HT-29 (cell line): Measurements from ENCODE around the gene MTA3. TPM values are rescaled to one million over a fixed set of nuclear protein-coding genes. Genes with fewer than 3 reads are reported as not detected.
A peak's percentile ranks its signal among the peaks of the same experiment; 100 is the strongest.
"Not testable (repeated sequence)": the region's sequence is repeated elsewhere in the genome, so short reads cannot be mapped to it uniquely, and the experiment has no call there.

ENCODE experiments used
- DNase-seq: peaks from one replicate; pipeline ENCODE4 v3.0.0-alpha.2; 2015; ENCODE audit warnings: low spot score
- total RNA-seq: library from RNA; depleted of rRNA; stranded (reverse); fragments of >200 nt; shearing (Covaris generic); gene quantifications from 2 replicates; pipeline ENCODE4 v1.2.3, GENCODE V29; 2014

The MTA3 gene
- total RNA-seq, 1 experiment from 2014 or later, result 18.4 TPM

DNA sequence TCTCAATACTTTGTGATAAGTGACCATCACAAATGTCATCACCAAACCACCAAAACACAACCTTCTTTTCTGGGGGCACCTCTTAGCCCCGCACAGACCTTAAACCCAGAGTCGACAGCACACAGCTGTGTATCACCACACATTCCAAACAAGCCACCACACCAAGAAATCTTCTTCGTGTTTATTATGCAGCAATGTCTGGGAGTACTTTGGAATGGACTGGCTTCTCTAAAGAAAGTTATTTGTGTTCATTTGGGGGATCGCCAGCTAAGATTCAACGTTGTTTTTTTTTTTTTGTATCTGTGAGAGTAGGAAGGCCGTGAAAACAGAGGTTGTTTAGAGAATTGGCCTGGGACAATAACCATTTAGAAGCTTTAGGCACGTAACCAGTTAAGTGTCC lies 1.1 kb upstream of the MTA3 start:
- DNase-seq, result no peak

DNA sequence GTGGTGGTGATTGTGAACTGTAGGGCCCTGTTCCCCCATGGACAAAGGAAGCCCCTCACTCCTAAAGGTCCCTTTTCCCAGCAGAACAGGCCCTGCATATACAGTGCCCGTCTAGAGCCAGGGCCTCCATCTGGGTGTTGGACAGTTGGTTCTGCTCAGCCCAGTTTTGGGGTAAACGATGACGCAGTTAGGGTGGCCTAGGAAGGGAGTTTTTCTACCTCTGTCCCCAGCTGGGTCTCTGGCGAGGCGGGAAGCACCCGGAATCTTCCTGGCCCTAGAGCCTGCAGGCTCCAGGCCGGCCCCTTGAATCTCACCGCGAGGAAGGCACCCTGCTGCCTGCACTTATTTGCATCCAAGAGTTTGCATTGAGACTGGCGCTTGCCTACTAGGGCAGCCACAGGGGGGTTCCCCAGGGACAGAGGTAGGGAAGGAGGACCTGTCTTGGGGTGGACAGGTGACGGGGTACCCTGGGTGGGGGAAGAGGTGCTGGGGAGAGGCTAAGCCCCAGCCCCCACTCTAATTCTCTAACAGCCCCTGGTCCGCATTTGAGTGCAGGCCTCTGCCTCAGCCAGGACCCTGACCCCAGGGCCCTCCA lies 529 bp upstream of the MTA3 start:
- DNase-seq, result no peak

- DNase-seq, result peak; percentile 57
Observed at GRCh38 chr2:42569116-42569711, 782 bp downstream of the MTA3 start.

DNA sequence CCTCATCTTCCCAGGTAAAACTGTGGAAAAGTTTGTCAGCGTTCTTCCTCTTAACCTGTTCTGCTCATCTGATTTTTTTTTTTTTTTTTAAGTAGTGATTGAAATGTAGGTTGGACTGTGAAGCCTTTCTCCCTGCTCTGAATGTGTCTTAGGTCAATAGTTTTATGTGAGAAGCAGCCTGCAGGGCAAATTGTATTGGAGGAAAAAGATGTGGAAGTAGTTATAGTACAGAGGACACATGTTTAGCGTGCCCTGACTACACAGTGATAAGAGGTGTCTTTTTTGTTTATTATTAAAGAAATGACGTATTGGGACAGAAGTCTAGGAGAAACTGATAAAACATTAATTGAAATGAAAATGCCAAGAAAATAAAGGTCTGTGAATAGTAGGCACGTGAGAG lies 1.5 kb downstream of the MTA3 start:
- peak; percentile 39 for DNase-seq

- no peak for DNase-seq
Observed at GRCh38 chr2:42572297-42573081, 4.1 kb downstream of the MTA3 start.

DNA sequence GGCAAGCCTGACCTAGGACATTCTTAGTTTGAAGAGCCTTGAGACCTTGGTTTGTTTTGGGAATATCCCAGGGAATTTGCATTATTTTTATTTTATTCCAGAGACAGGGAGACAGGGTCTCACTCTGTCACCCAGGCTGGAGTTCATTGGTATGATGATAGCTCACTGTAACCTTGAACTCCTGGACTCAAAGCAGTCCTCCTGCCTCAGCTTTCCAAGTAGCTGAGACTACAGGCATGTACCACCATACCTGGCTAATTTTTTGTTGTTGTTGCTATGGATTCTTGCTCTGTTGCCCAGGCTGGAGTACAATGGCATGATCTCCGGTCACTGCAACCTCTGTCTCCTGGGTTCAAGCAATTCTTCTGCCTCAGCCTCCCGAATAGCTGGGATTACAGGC lies 4.8 kb downstream of the MTA3 start:
- DNase-seq, result no peak

- DNase-seq, result no peak
Observed at GRCh38 chr2:42575458-42576064, 7.1 kb downstream of the MTA3 start.

GRCh38 chr2:42578621-42579020 lies 10.2 kb downstream of the MTA3 start:
- no peak for DNase-seq

DNA sequence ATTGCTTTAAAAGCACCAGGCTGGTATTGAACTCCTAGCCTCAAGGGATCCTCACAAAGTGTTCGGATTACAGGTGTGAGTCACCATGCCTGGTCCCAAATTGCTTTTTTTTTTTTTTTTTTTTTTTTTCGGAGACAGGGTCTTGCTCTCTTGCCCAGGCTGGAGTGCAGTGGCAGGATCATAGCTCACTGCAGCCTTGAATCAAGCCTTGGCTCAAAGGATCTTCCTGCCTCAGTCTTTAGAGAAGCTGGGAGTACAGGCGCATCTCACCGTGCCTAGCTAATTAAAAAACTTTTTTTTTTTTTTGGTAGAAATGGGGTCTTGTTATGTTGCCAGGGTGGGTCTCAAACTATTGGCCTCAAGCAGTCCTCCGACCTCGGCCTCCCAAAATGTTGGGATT lies 12.8 kb downstream of the MTA3 start:
- no peak for DNase-seq

- not testable (repeated sequence) for DNase-seq
Observed at GRCh38 chr2:42584628-42585027, 16.2 kb downstream of the MTA3 start.

DNA sequence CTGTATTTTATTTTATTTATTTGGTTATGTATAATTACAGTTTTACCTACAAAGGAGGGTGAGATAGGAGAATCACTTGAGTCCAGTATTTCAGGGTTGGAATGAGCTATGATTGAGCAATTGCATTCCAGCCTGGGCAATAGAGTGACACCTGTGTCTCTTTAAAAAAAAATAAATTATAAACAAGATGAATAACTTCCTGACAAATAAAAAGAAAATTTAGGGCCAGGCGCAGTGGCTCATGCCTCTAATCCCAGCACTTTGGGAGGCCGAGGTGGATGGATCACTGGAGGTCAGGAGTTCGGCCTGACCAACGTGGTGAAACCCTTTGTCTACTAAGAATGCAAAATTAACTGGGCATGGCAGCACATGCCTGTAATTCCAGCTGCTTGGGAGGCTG lies 17.3 kb downstream of the MTA3 start:
- no peak for DNase-seq

DNA sequence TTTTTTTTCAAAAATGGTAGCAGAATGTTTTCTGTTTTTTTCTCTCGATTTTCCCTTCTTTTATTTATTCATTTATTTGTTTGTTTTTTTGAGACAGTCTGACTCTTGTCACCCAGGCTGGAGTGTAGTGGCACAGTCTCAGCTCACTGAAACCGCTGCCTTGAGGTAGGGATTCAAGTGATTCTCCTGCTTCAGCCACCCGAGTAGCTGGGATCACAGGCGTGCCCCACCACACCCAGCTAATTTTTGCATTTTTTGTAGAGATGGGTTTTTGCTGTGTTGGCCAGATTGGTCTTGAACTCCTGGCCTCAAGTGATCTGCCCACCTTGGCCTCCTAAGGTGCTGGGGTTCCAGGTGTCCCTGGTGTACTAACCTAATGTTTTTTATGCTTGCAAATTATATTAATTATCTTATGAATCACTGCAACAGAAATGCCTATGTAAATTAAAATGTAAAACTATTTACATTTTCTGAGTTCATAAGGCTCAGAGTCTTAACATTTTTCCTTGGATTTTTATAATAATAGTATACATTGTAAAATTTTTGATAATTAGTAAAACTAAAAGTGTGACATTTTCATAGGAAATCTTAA lies 19.2 kb downstream of the MTA3 start:
- DNase-seq, result no peak

DNA sequence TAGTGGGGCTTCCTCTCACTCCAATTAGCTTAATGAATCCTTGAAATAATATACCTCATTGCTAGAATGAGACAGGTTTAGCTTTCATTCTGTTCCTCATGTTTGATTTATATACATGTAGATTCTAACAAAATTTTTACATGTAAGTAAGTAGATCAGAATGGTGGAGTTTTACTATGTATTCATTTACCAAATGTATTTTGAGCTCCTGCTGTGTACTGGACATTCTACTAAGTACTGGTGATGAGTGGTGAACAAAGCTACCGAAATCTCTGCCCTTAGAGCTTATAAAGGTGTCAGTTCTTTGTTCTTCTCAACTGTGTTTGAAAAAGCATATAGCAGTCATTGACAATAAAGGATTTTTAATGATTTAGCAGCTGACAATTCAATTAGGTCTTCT lies 19.7 kb downstream of the MTA3 start:
- no peak for DNase-seq

GRCh38 chr2:42590176-42590575 lies 21.7 kb downstream of the MTA3 start:
- no peak for DNase-seq

DNA sequence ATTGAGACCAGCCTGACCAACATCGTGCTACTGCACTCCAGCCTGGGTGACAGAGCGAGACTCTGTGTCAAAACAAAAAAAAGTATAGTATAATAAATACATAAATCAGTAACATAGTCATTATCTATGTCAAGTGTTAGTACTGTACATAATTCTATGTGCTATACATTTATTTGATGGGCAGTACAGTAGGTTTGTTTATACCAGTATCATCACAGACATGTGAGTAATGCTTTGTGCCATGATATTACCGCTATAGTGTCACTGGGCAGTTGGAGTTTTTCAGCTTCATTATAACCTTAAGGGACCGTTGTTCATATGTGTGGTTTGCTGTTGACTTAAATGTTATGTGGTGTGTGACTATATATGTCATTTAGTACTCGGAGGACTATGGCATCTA lies 24.9 kb downstream of the MTA3 start:
- no peak for DNase-seq

- no peak for DNase-seq
Observed at GRCh38 chr2:42598656-42599055, 30.2 kb downstream of the MTA3 start.

- DNase-seq, result no peak
Observed at GRCh38 chr2:42601076-42601475, 32.6 kb downstream of the MTA3 start.

DNA sequence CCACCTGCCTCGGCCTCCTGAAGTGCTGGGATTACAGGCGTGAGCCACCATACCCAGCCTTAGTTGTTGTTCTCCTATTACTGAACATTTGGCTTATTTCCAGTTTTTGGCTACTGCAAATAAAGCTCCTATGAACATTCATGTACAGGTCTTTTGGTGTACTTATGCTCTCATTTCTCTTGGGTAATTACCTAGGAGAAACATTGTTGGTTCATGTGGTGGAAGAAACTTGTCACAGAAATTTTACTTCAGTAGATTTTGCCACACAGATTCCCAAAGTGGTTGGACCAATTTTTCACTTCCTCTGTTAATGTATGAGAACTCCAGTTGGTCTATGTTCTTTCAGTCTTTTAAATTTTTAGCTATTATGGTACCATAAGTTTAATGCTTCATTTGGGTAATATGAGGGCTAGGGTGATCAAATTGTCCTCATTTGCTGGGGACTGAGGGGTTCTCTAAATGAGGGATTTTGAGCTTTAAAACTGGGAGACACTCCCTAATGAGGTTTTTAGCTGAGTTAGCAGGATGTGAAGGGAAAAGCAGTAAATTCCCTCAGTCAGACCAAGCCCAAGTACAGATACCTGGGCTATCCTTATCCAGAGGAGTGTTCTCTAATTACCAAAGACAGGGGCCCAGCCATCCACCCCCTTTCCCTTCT lies 33.9 kb downstream of the MTA3 start:
- DNase-seq, result no peak

GRCh38 chr2:42602876-42603219 lies 34.4 kb downstream of the MTA3 start:
- DNase-seq, result no peak

DNA sequence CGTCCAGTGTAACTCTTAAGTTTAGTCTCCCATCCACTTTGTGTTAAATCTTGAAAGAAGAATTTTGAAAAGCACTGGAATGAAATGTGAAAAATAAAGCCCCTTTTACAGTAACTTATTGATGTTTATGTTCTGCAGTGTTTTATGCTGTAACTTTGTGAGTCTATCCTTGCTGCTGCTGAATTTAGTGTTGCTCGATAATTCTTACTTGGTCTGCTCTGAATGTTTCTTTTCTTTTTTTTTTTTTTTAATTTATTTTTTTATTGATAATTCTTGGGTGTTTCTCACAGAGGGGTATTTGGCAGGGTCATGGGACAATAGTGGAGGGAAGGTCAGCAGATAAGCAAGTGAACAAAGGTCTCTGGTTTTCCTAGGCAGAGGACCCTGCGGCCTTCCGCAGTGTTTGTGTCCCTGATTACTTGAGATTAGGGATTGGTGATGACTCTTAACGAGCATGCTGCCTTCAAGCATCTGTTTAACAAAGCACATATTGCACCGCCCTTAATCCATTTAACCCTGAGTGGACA lies 36.0 kb downstream of the MTA3 start:
- DNase-seq, result not testable (repeated sequence)

- not testable (repeated sequence) for DNase-seq
Observed at GRCh38 chr2:42606166-42606565, 37.7 kb downstream of the MTA3 start.
